Immature natural killer cell (primary cell): ENCODE measurements around the gene CAPZB. TPM values are rescaled to one million over a fixed set of nuclear protein-coding genes. Genes with fewer than 3 reads are reported as not detected.
"Not testable (repeated sequence)": the region's sequence is repeated elsewhere in the genome, so short reads cannot be mapped to it uniquely, and the experiment has no call there.

ENCODE experiments used
- DNase-seq, 3 donors: peaks; one replicate each; pipeline ENCODE4 v3.0.0; 2022; ENCODE audit warnings: mixed read lengths in 1 of 3
- H3K27ac Mint-ChIP-seq, 6 donors: one replicate each; pipeline ENCODE4 v1.8.0; 2020; ENCODE audit warnings: mixed read lengths in 6 of 6, mild to moderate bottlenecking in 5 of 6, inconsistent platforms in 4 of 6, moderate library complexity in 3 of 6
- H3K27me3 Mint-ChIP-seq, 3 donors: one replicate each; pipeline ENCODE4 v1.8.0; 2020 to 2021; ENCODE audit warnings: low read depth in 3 of 3, mild to moderate bottlenecking in 3 of 3, mixed read lengths in 3 of 3, moderate library complexity in 3 of 3, inconsistent platforms in 1 of 3
- H3K36me3 Mint-ChIP-seq, 3 donors: one replicate each; pipeline ENCODE4 v1.8.0; 2020; ENCODE audit warnings: mixed read lengths in 3 of 3, inconsistent platforms in 2 of 3, mild to moderate bottlenecking in 2 of 3
- H3K4me1 Mint-ChIP-seq, 2 donors: one replicate each; pipeline ENCODE4 v1.8.0; 2020; ENCODE audit warnings: inconsistent platforms in 2 of 2, mild to moderate bottlenecking in 2 of 2, mixed read lengths in 2 of 2, moderate library complexity in 1 of 2
- H3K4me3 Mint-ChIP-seq, 5 donors: one replicate each; pipeline ENCODE4 v1.8.0; 2020; ENCODE audit warnings: mild to moderate bottlenecking in 5 of 5, mixed read lengths in 5 of 5, inconsistent platforms in 3 of 5, moderate library complexity in 3 of 5
- H3K9me3 Mint-ChIP-seq, 6 donors: one replicate each; pipeline ENCODE4 v1.8.0; 2020; ENCODE audit warnings: mild to moderate bottlenecking in 6 of 6, mixed read lengths in 6 of 6, inconsistent platforms in 4 of 6, moderate library complexity in 3 of 6
- polyA plus RNA-seq, 3 donors: library from polyadenylated mRNA; unstranded; fragments of 300-500 nt; fragmentation: Illumina TruSeq; gene quantifications; one replicate each; pipeline ENCODE4 v1.2.3, GENCODE V29; 2021

Gene CAPZB
- polyA plus RNA-seq, 3 donors from 2014 or later, result 447 to 644 (median 455) TPM

DNA sequence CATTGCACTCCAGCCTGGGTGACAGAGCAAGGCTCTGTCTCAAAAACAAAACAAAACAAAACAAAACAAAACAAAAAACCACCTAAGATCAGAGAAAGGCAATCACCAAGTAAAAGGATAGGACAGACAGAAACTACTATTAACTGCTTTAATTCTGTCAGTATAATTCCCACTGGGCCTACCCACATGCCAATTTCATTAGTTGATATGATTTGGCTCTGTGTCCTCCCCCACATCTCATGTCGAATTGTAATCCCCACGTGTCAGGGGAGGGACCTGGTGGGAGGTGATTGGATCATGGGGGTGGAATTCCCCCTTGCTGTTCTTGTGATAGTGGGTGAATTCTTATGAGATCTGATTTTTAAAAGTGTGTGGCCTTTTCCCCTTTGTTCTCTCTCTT is 27.2 kb upstream of the CAPZB start:
- no peaks in the 10 kb centered on the region for H3K36me3 Mint-ChIP-seq
- H3K9me3 Mint-ChIP-seq, result no peaks in the 10 kb centered on the region
- H3K27me3 Mint-ChIP-seq, result peaks cover 5 to 6% (median 5%) of the 10 kb centered on the region in 3 donors
- no peak for DNase-seq
- H3K4me1 Mint-ChIP-seq, result peaks cover 17% of the 10 kb centered on the region in 2 donors
- no peak overlapping the region for H3K4me3 Mint-ChIP-seq
- peak overlapping the region in 1 of 6 donors; percentile 26 for H3K27ac Mint-ChIP-seq

DNA sequence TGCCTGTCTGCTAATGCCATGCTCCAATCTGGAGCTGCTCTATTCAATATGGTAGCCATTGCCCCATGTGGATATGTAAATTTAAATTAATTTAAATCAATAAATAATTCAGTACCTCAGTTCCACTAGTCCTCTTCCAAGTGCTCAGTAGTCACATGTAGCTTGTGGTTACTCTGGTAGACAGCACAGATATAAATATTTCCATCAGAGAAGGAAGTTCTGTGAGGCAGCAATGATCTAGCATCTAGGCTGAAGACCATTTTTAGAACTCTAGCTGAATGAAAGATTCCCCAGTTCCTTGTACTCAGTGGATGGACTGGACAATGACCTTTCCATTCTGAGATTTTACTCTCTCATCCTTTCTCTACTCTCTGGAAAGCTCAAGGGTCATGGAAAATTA is 25.8 kb upstream of the CAPZB start:
- no peaks in the 10 kb centered on the region for H3K36me3 Mint-ChIP-seq
- H3K4me1 Mint-ChIP-seq, result peaks cover 18 to 19% of the 10 kb centered on the region in 2 donors
- no peaks in the 10 kb centered on the region for H3K9me3 Mint-ChIP-seq
- no peak for DNase-seq
- peaks cover 4 to 5% (median 5%) of the 10 kb centered on the region in 3 donors for H3K27me3 Mint-ChIP-seq
- H3K4me3 Mint-ChIP-seq, result no peak overlapping the region
- H3K27ac Mint-ChIP-seq, result peak overlapping the region in 1 of 6 donors; percentile 77

GRCh38 chr1:19509647-19510046 is 24.3 kb upstream of the CAPZB start:
- not testable (repeated sequence) for DNase-seq, H3K36me3 Mint-ChIP-seq, H3K9me3 Mint-ChIP-seq, H3K27me3 Mint-ChIP-seq, H3K4me3 Mint-ChIP-seq, H3K27ac Mint-ChIP-seq
- peaks cover 30 to 32% of the 10 kb centered on the region in 2 donors for H3K4me1 Mint-ChIP-seq

GRCh38 chr1:19507516-19507915 is 22.2 kb upstream of the CAPZB start:
- Mint-ChIP-seq H3K36me3 (no peaks in the 10 kb centered on the region), H3K9me3 (no peaks in the 10 kb centered on the region), H3K4me3 (no peak overlapping the region), H3K27me3 (peaks cover 4 to 5% (median 5%) of the 10 kb centered on the region in 3 donors), H3K4me1 (peaks cover 30 to 32% of the 10 kb centered on the region in 2 donors), H3K27ac (peak overlapping the region in 1 of 6 donors; percentile 45)
- DNase-seq, result no peak

DNA sequence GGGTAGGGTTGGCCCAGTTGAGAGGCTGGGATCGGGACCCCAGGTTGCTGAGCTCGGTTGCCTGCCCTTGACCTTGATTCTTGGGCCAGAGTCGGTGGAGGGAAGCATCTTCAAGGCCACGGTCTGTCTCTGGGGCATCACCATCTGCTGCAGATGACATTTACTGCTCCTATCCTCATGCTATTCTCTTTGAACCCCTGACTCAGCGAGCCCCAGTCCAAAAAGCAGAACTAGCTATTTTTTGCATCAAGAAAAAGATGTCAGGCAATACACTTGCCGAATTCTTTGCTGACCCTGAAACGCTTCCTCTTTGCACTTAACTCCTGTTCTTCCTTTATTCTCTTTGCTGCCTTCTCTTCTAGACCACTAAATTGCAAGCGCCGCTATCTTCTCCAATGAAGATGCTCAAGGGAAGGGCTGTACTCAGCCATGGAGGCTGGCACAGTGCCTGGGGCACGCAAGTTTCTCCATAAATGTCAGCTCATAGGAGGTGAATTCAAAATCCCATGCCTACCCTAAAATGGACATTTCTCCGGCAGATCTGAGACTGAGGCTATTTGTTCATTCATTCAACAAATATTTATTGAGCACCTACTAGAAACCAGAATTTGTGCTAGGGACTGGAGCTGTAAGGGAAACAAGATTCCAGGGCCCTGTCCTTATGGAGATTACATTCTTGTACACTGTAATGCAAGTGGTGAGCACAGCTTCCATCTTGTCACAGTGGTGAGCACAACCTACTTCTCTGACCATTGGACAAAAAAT is 20.5 kb upstream of the CAPZB start:
- Mint-ChIP-seq H3K27me3 (peaks cover 4 to 5% (median 5%) of the 10 kb centered on the region in 3 donors), H3K4me3 (no peak overlapping the region), H3K4me1 (peaks cover 28 to 32% of the 10 kb centered on the region in 2 donors), H3K9me3 (no peaks in the 10 kb centered on the region), H3K27ac (peak overlapping the region in 1 of 6 donors; percentile 30), H3K36me3 (no peaks in the 10 kb centered on the region)
- DNase-seq, result no peak

DNA sequence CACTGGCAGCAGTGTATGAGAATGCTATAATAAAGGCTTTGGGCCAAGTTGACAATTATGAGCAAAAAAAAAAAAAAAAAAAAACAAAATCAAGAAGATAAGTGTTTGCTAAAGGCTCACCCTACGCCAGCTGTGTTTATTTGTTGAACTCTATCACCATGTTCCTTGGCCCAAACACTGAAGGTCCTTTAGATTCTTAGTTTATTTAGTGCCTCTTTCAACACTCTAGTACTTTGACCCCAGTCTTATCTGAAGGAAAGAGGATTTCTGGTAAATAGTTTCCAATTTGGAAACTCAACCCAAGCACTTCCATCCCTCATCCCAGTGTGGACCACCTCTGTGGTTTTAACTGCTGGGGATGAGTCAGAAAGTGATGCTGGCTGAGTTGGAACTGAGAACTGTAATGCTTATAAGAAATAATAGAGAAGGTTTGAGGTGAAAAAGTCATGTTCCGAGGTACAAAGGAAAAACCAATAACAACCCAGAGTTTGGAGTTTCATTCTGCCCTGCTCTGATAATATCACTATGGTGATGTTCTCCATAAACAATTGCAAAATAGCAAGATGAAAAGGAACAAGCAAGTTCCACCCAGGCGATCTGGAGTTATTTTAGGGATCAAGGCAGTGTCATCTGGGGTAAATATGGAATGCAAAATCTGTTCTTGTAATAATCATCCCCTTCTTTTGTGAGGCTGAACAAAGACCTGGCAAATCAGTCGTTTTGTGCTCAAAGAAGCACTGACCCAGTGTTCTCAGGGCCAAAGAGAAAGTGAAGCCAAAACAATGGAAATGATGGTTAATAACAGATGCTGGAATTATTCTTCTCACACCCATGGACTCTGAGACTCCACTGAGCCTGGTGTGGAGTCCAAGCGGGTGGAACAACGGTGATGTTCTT is 19.7 kb upstream of the CAPZB start:
- Mint-ChIP-seq H3K9me3 (no peaks in the 10 kb centered on the region), H3K36me3 (no peaks in the 10 kb centered on the region), H3K27me3 (peaks cover 4 to 5% (median 5%) of the 10 kb centered on the region in 3 donors), H3K27ac (peak overlapping the region in 2 of 6 donors; percentile 30 to 51), H3K4me1 (peaks cover 28 to 30% of the 10 kb centered on the region in 2 donors), H3K4me3 (no peak overlapping the region)
- DNase-seq, result no peak

DNA sequence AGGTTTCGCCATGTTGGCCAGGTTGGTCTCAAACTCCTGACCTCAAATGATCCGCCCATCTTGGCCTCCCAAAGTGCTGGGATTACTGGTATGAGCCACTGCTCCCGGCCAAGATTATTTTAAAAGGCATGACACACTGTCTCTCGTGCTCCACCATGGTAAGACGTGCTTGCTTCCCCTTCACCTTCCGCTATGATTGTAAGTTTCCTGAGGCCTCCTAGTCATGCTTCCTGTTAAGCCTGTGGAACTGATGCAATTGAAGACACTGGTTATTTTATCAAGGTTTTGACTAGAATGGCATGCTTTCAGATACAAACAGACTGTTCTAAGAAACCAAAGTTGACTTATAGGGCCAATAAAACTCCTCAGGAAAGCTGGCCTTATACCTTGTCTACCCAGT is 16.9 kb upstream of the CAPZB start:
- not testable (repeated sequence) for H3K27ac Mint-ChIP-seq, H3K27me3 Mint-ChIP-seq, H3K9me3 Mint-ChIP-seq

DNA sequence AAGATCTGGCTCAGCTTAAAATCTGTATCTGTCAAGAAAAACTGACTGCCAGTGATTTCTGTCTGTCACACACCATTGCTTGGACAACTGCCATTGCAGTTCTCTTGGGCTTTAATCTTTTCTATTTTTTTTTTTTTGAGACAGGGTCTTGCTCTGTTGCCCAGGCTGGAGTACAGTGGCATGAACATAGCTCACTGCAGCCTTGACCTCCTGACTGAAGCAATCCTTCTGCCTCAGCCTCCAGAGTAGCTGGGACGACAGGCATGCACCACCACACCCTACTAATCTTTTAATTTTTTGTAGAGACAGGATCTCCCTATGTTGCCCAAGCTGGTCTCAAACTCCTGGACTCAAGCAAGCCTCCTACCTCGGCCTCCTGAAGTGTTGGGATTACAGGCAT is 14.5 kb upstream of the CAPZB start:
- not testable (repeated sequence) for H3K4me3 Mint-ChIP-seq, DNase-seq, H3K9me3 Mint-ChIP-seq, H3K36me3 Mint-ChIP-seq, H3K27me3 Mint-ChIP-seq, H3K27ac Mint-ChIP-seq, H3K4me1 Mint-ChIP-seq

More for the DNA sequence above, 16.9 kb upstream of the CAPZB start:
- not testable (repeated sequence) for H3K36me3 Mint-ChIP-seq, DNase-seq, H3K4me3 Mint-ChIP-seq
- H3K4me1 Mint-ChIP-seq, result peaks cover 12 to 15% of the 10 kb centered on the region in 2 donors

DNA sequence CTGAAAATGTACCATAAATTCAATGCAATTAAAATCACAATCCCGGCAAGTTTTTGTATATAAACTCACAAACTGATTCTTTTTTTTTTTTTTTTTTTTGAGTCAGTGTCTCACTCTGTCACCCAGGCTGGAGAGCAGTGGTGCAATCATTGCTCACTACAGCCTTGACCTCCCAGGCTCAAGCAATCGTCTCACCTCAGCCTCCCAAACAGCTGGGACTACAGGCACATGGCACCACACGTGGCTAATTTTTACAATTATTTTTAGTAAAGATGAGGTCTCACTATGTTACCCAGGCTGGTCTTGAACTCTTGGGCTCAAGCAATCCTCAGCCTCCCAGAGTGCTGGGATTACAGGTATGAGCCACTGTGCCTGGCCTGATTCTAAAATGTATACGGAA is 12.1 kb upstream of the CAPZB start:
- H3K9me3 Mint-ChIP-seq, H3K36me3 Mint-ChIP-seq, H3K4me3 Mint-ChIP-seq, H3K27ac Mint-ChIP-seq, H3K27me3 Mint-ChIP-seq, DNase-seq, H3K4me1 Mint-ChIP-seq: not testable (repeated sequence)

DNA sequence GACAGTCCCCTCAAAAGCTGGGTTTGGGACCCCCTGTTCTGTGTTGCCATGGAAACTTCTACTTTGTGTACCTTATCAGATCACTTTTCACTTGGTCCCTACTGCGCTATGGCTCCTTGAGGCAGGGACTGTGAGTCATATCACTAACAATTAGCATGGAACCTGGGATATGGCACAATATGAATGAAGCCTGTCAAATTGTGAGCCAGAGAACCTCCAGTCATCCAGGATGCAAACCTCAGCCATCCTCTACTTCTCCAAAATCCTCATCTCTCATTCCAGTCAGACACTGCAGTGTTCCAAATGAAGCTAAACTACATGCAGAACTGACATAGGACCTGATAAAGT is 11.2 kb upstream of the CAPZB start:
- peaks cover 0 to 5% (median 3%) of the 10 kb centered on the region in 3 donors for H3K27me3 Mint-ChIP-seq
- peaks cover 0 to 3% (median 3%) of the 10 kb centered on the region in 3 donors for H3K36me3 Mint-ChIP-seq

GRCh38 chr1:19495799-19496526 is 10.6 kb upstream of the CAPZB start:
- H3K27ac Mint-ChIP-seq, result no peak overlapping the region
- peaks cover 0 to 5% (median 3%) of the 10 kb centered on the region in 3 donors for H3K27me3 Mint-ChIP-seq
- no peak overlapping the region for H3K4me3 Mint-ChIP-seq
- peaks cover 0 to 5% (median 3%) of the 10 kb centered on the region in 3 donors for H3K36me3 Mint-ChIP-seq
- DNase-seq, result no peak
- H3K4me1 Mint-ChIP-seq, result peaks cover 10% of the 10 kb centered on the region in 2 donors
- peaks cover 0 to 1% (median 0%) of the 10 kb centered on the region in 6 donors for H3K9me3 Mint-ChIP-seq

More for the DNA sequence above, 11.2 kb upstream of the CAPZB start:
- H3K27ac Mint-ChIP-seq, result no peak overlapping the region
- H3K4me1 Mint-ChIP-seq, result peaks cover 10% of the 10 kb centered on the region in 2 donors
- DNase-seq, result no peak
- H3K4me3 Mint-ChIP-seq, result no peak overlapping the region
- peaks cover 0 to 1% (median 0%) of the 10 kb centered on the region in 6 donors for H3K9me3 Mint-ChIP-seq

GRCh38 chr1:19495000-19495656 is 9.8 kb upstream of the CAPZB start:
- H3K27me3 Mint-ChIP-seq, result peaks cover 0 to 6% (median 5%) of the 10 kb centered on the region in 3 donors
- H3K36me3 Mint-ChIP-seq, result peaks cover 0 to 7% (median 3%) of the 10 kb centered on the region in 3 donors
- H3K9me3 Mint-ChIP-seq, result peaks cover 0 to 1% (median 0%) of the 10 kb centered on the region in 6 donors
- H3K27ac Mint-ChIP-seq, result no peak overlapping the region
- H3K4me3 Mint-ChIP-seq, result no peak overlapping the region
- peaks cover 10% of the 10 kb centered on the region in 2 donors for H3K4me1 Mint-ChIP-seq
- no peak for DNase-seq

GRCh38 chr1:19493547-19493946 is 8.2 kb upstream of the CAPZB start:
- peaks cover 0 to 11% (median 0%) of the 10 kb centered on the region in 3 donors for H3K36me3 Mint-ChIP-seq
- peaks cover 0 to 6% (median 4%) of the 10 kb centered on the region in 3 donors for H3K27me3 Mint-ChIP-seq
- no peak overlapping the region for H3K27ac Mint-ChIP-seq
- no peaks in the 10 kb centered on the region for H3K9me3 Mint-ChIP-seq
- no peak for DNase-seq
- H3K4me1 Mint-ChIP-seq, result peaks cover 10 to 12% of the 10 kb centered on the region in 2 donors
- H3K4me3 Mint-ChIP-seq, result no peak overlapping the region
